Fibroblast of upper back skin (primary cell): Measurements from ENCODE around the gene MAP3K20.
"Not testable (repeated sequence)": the region's sequence is repeated elsewhere in the genome, so short reads cannot be mapped to it uniquely, and the experiment has no call there.

ENCODE experiments used
- DNase-seq: peaks from one replicate; pipeline ENCODE4 v3.0.0-alpha.2; 2013

Gene MAP3K20

GRCh38 chr2:173075781-173076580, at the start of gene MAP3K20:
MAP3K20 (plus strand) TSS chr2:173075846; CDS start chr2:173091032, 15,186 bp downstream.
- peak; percentile 75 for DNase-seq

GRCh38 chr2:173026479-173026878, 49.2 kb upstream of the MAP3K20 start:
- DNase-seq, result no peak

- DNase-seq, result peak; percentile 85
These were observed 48.2 kb upstream of the MAP3K20 start for GRCh38 chr2:173027181-173028128.

GRCh38 chr2:173028141-173028540, 47.5 kb upstream of the MAP3K20 start:
- DNase-seq, result no peak

GRCh38 chr2:173028671-173029070, 47.0 kb upstream of the MAP3K20 start:
- DNase-seq, result peak; percentile 58

GRCh38 chr2:173030561-173031490, 44.8 kb upstream of the MAP3K20 start:
- peak; percentile 32 for DNase-seq

GRCh38 chr2:173032032-173032431, 43.6 kb upstream of the MAP3K20 start:
- DNase-seq, result no peak

GRCh38 chr2:173033084-173033483, 42.6 kb upstream of the MAP3K20 start:
- peak; percentile 83 for DNase-seq

GRCh38 chr2:173034143-173034542, 41.5 kb upstream of the MAP3K20 start:
- no peak for DNase-seq

- no peak for DNase-seq
These were observed 38.2 kb upstream of the MAP3K20 start for GRCh38 chr2:173037245-173038120.

- not testable (repeated sequence) for DNase-seq
These were observed 37.4 kb upstream of the MAP3K20 start for GRCh38 chr2:173038257-173038656.

- DNase-seq, result no peak
These were observed 34.9 kb upstream of the MAP3K20 start for GRCh38 chr2:173040729-173041128.

GRCh38 chr2:173043476-173043875, 32.2 kb upstream of the MAP3K20 start:
- no peak for DNase-seq

- no peak for DNase-seq
These were observed 31.6 kb upstream of the MAP3K20 start for GRCh38 chr2:173043897-173044519.

- no peak for DNase-seq
These were observed 31.0 kb upstream of the MAP3K20 start for GRCh38 chr2:173044686-173045085.

GRCh38 chr2:173045181-173045580, 30.5 kb upstream of the MAP3K20 start:
- DNase-seq, result no peak

- DNase-seq, result no peak
These were observed 27.1 kb upstream of the MAP3K20 start for GRCh38 chr2:173048522-173048896.

GRCh38 chr2:173048897-173049661, 26.6 kb upstream of the MAP3K20 start:
- DNase-seq, result peak; percentile 98

GRCh38 chr2:173049831-173050230, 25.8 kb upstream of the MAP3K20 start:
- no peak for DNase-seq

- no peak for DNase-seq
These were observed 25.0 kb upstream of the MAP3K20 start for GRCh38 chr2:173050684-173051083.
